Right lobe of liver (tissue), 6 donors: ENCODE data around the gene STOM. TPM values are rescaled to one million over a fixed set of nuclear protein-coding genes. Genes with fewer than 3 reads are reported as not detected.

Experiments
- ATAC-seq, 4 donors: fragments of 200-7000 bp; cut with Tn5 transposase; one replicate each; pipeline ENCODE4 v1.9.1; 2020; ENCODE audit warnings: mild to moderate bottlenecking in 4 of 4, moderate library complexity in 4 of 4
- DNase-seq, 3 donors: peaks; one replicate each; pipeline ENCODE4 v3.0.0-alpha.2; 2020
- H3K27ac ChIP-seq, 3 donors: fragments of 200-600 bp; one replicate each; pipeline ENCODE4 v1.8.0; 2022
- H3K27me3 ChIP-seq, 2 donors: fragments of 200-600 bp; one replicate each; pipeline ENCODE4 v1.8.0; 2022
- H3K36me3 ChIP-seq, 4 donors: fragments of 200-600 bp; sonication (generic) in 1 of 4; one replicate each; pipeline versions ENCODE4 v1.5.1 to v1.8.0; 2017 to 2022; ENCODE audit warnings: control low read depth in 1 of 4
- H3K4me1 ChIP-seq, 4 donors: fragments of 200-600 bp; sonication (generic) in 1 of 4; one replicate each; pipeline versions ENCODE4 v1.5.1 to v1.8.0; 2017 to 2022; ENCODE audit warnings: control low read depth in 1 of 4
- H3K4me3 ChIP-seq, 3 donors: fragments of 200-600 bp; one replicate each; pipeline ENCODE4 v1.8.0; 2022
- H3K9me3 ChIP-seq, 4 donors: fragments of 200-600 bp; sonication (generic) in 1 of 4; one replicate each; pipeline versions ENCODE4 v1.5.1 to v1.8.0; 2017 to 2022; ENCODE audit warnings: control low read depth in 1 of 4
- POLR2A ChIP-seq: fragments of 450-650 bp; IDR thresholded peaks from one replicate; pipeline ENCODE4 v1.6.1; 2017; ENCODE audit warnings: antibody characterized with exemption, mild to moderate bottlenecking
- WGBS: methylation state at CpG from one replicate; pipeline ENCODE4 v1.1.6; 2018; ENCODE audit warnings: low coverage, low lambda C conversion rate; ENCODE audit not compliant: insufficient coverage; ENCODE audit errors: missing lambda C conversion rate; 5-methylcytosine and 5-hydroxymethylcytosine counted together
- intact Hi-C, 2 donors: fragments of 100-400 bp; cut with DNase I; formaldehyde crosslinking; loops; one replicate each; pipeline versions ENCODE4 v1.11.2 to v1.14.1; 2022
- total RNA-seq, 6 experiments: library from RNA; depleted of rRNA in 2 of 6; stranded (reverse); fragments of >200 nt in 2 of 6; fragmentation: NEBNext Ultra II Directional in 3 of 6; extraction: Animal tissue kit (Norgen Biotek cat#: 25700) in 3 of 6; gene quantifications; one replicate each; pipeline versions ENCODE4 v1.1.0 to v1.2.4, GENCODE V29; 2016 to 2023
- TF ChIP-seq, protein P1 (sequence below), 4 donors: fragments of 200-600 bp in 3 of 4; fragments of 450-650 bp in 1 of 4; IDR thresholded peaks; one replicate each; pipeline versions ENCODE4 v1.5.1 to v1.8.0; 2016 to 2022; ENCODE audit warnings: antibody characterized with exemption in 4 of 4, mild to moderate bottlenecking in 2 of 4
- donor health status: DM: no; HTN: yes; CAD: no.
- donor health status: DM: no; HTN: no; CAD: no.
- donor health status: DM: no; HTN: no; CAD: no.
- donor health status: DM: no; HTN: yes; CAD: no.
- donor health status: DM: no; HTN: yes; CAD: no.

STOM gene
- total RNA-seq, 6 experiments from 2014 or later, result 232 to 655 (median 443) TPM

GRCh38 chr9:121373011-121373729 lies 3.1 kb upstream of the STOM start:
- intact Hi-C loops, result loop anchor here (5.0 kb wide), 1 partner anchor 51 kb away; no protein-coding TSS in a partner anchor
- H3K36me3 ChIP-seq, result no peaks in the 10 kb centered on the region
- no peaks in the 10 kb centered on the region for H3K9me3 ChIP-seq
- peak; percentile 31 for TF ChIP-seq POLR2A
- TF ChIP-seq, protein P1, sequence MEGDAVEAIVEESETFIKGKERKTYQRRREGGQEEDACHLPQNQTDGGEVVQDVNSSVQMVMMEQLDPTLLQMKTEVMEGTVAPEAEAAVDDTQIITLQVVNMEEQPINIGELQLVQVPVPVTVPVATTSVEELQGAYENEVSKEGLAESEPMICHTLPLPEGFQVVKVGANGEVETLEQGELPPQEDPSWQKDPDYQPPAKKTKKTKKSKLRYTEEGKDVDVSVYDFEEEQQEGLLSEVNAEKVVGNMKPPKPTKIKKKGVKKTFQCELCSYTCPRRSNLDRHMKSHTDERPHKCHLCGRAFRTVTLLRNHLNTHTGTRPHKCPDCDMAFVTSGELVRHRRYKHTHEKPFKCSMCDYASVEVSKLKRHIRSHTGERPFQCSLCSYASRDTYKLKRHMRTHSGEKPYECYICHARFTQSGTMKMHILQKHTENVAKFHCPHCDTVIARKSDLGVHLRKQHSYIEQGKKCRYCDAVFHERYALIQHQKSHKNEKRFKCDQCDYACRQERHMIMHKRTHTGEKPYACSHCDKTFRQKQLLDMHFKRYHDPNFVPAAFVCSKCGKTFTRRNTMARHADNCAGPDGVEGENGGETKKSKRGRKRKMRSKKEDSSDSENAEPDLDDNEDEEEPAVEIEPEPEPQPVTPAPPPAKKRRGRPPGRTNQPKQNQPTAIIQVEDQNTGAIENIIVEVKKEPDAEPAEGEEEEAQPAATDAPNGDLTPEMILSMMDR (IDR thresholded peaks at IDR 0.05), result no peak
- WGBS, result 15% methylated on average over 5 of the region's 5 CpGs
- no peaks in the 10 kb centered on the region for H3K27me3 ChIP-seq
- ATAC-seq, result peak in 3 of 4 donors; percentile 0 to 19 (median 1)
- peaks cover 0 to 42% (median 15%) of the 10 kb centered on the region in 4 donors for H3K4me1 ChIP-seq
- no peak overlapping the region for H3K4me3 ChIP-seq
- peak overlapping the region; percentile 83 to 98 (median 98) for H3K27ac ChIP-seq
- DNase-seq, result no peak

DNA sequence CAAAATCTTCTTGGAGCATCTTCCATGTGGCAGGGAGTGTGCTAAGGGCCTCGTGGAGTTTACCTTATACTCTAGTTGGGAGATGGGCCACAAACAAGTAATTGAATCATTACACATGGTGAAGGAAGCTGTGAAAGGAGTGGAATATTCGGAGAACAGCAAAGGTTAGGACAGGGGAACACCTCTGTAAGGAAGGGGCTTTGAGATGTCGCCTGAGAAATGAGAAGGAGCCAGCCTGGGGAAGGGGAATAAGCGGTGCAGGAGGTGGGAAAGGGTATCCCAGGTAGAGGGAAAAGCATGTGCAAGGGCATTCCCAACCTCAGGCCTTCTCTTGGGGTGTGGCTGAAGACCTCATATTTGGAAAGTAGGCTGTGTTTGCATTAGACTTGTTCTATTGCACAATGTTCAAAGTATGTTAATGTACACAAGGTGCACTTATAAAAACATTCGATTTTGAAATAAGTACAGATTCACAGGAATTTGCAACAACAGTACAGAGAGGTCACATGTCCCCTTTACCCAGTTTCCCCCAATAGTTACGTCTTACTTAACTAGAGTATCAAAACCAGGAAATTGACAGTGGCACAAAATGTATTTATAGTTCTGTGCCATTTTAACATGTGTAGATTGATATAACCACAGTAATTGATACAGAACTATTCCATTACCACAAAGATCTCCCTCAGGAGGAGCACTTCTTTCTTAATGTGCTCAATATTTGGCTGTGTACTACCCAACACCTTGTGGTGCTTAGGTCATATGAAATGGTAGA lies 2.4 kb upstream of the STOM start:
- intact Hi-C loops, result loop anchor here (5.0 kb wide), 1 partner anchor 50 kb away; no protein-coding TSS in a partner anchor
- TF ChIP-seq POLR2A, result no peak
- TF ChIP-seq, protein P1 (IDR thresholded peaks at IDR 0.05), result peak in 1 of 4 donors; percentile 19
- DNase-seq (no peak), ATAC-seq (peak in 3 of 4 donors; percentile 0 to 8 (median 2))
- Histone ChIP-seq H3K27me3 (no peaks in the 10 kb centered on the region), H3K36me3 (no peaks in the 10 kb centered on the region), H3K27ac (peak overlapping the region; percentile 83 to 98 (median 98)), H3K4me1 (peaks cover 0 to 42% (median 15%) of the 10 kb centered on the region in 4 donors), H3K9me3 (no peaks in the 10 kb centered on the region), H3K4me3 (no peak overlapping the region)
- 55% methylated on average over 6 of the region's 6 CpGs for WGBS

GRCh38 chr9:121371495-121372061 lies 1.5 kb upstream of the STOM start:
- H3K27ac ChIP-seq, result peak overlapping the region; percentile 5 to 98 (median 98)
- no peak overlapping the region for H3K4me3 ChIP-seq
- 63% methylated on average over 4 of the region's 4 CpGs for WGBS
- intact Hi-C loops, result loop anchor here (5.0 kb wide), 1 partner anchor 49 kb away; no protein-coding TSS in a partner anchor
- no peaks in the 10 kb centered on the region for H3K36me3 ChIP-seq
- TF ChIP-seq, protein P1 (IDR thresholded peaks at IDR 0.05), result no peak
- TF ChIP-seq POLR2A, result no peak
- peaks cover 0 to 46% (median 17%) of the 10 kb centered on the region in 4 donors for H3K4me1 ChIP-seq
- no peak for DNase-seq
- no peak for ATAC-seq
- no peaks in the 10 kb centered on the region for H3K9me3 ChIP-seq
- H3K27me3 ChIP-seq, result no peaks in the 10 kb centered on the region

DNA sequence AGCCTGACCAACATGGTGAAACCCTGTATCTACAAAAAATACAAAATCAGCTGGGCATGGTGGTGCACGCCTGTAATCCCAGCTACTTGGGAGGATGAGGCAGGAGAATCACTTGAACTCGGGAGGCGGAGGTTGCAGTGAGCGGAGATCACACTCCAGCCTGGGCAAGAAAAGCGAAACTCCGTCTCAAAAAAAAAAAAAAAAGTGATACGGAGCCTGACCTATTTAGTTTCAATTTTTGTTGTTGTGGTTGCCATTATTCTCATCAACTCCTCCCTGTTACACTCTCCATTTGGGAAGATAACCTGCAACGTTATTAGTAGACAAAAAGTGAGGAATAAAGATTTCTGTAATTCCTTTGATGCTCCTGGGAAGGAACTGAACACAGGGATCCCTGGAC lies 1.3 kb downstream of the STOM start:
- no peaks in the 10 kb centered on the region for H3K27me3 ChIP-seq
- 8% methylated on average over 8 of the region's 8 CpGs for WGBS
- ATAC-seq, result no peak
- peaks cover 0 to 63% (median 28%) of the 10 kb centered on the region in 4 donors for H3K4me1 ChIP-seq
- peak overlapping the region; percentile 97 to 98 (median 98) for H3K27ac ChIP-seq
- no peaks in the 10 kb centered on the region for H3K9me3 ChIP-seq
- no peak for DNase-seq
- no peaks in the 10 kb centered on the region for H3K36me3 ChIP-seq
- TF ChIP-seq, protein P1 (IDR thresholded peaks at IDR 0.05), result no peak
- no peak for TF ChIP-seq POLR2A
- intact Hi-C loops, result no loop called here
- H3K4me3 ChIP-seq, result peak overlapping the region; percentile 76 to 88 (median 77)
